ENCODE measurements around the gene C4orf36.

DNA sequence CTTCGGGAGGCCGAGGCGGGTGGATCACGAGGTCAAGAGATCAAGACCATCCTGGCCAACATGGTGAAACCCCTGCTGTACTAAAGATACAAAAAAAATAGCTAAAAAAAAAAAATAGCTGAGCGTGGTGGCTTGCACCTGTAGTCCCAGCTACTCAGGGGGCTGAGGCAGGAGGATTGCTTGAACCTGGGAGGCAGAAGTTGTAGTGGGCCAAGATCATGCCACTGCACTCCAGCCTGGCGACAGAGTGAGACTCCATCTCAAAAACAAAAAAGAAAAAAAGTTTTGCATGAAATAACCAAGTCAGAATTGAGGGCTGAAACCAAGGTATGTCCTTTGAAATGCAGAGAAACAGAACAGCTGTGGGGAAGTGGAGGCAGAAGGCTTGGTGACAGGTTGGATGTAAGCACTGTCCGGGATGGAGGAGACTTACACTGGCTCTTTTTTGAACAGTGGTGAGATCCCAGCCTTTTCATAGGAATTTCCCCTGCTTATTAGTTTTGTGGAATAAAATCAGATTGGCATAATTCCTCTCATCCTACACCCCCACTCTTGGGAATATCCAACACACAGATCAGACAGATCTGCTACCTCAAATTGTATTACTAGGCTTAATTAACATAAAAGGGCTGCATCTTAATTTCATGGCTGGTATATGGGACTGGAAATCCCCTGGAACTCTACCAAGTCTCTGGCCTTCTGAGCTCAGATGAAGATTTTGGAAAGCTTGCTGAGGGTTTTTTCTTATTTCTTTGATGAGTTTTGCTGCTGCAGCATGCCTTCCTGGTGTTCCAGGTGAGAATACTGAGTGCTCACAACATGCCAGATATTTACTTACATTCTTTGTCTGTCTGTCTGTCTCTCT lies 18.8 kb upstream of the C4orf36 start:
- TF ChIP-seq TAF1 (IDR thresholded peaks at IDR 0.05; ENCODE audit: borderline replicate concordance, low read depth, low read length) (no peak), POLR2AphosphoS5 (IDR thresholded peaks at IDR 0.05; ENCODE audit: low read depth, low read length) (no peak), POLR2A (IDR thresholded peaks at IDR 0.05; ENCODE audit: low read depth, low read length) (no peak)

All from GM12892 (cell line).